GM23338 (cell line): ENCODE results near the gene TAMM41. TPM values are rescaled to one million over a fixed set of nuclear protein-coding genes. Genes with fewer than 3 reads are reported as not detected.

ENCODE experiments used
- ATAC-seq: fragments of 200-7000 bp; cut with Tn5 transposase; 3 replicates; pipeline ENCODE4 v1.9.1; 2020
- DNase-seq: peaks from one replicate; pipeline ENCODE4 v3.0.0-alpha.2; 2015; ENCODE audit warnings: low spot score
- H2AFZ ChIP-seq: fragments of 200-600 bp; sonication (generic); 2 replicates; pipeline ENCODE4 v1.8.0; 2016; ENCODE audit warnings: antibody characterized with exemption, mild to moderate bottlenecking, moderate library complexity
- H3F3A ChIP-seq: fragments of 200-600 bp; sonication (generic); replicated peaks from 2 replicates; pipeline ENCODE4 v1.8.0; 2017; ENCODE audit warnings: antibody characterized with exemption, mixed run types, low read depth
- H3K27ac ChIP-seq: fragments of 200-600 bp; sonication (generic); 2 replicates; pipeline ENCODE4 v1.6.1; 2016; ENCODE audit warnings: low read depth
- H3K27me3 ChIP-seq: fragments of 200-600 bp; sonication (generic); 2 replicates; pipeline ENCODE4 v1.8.0; 2016; ENCODE audit warnings: mild to moderate bottlenecking, mixed run types, moderate library complexity; ENCODE audit not compliant: insufficient read depth
- H3K36me3 ChIP-seq: fragments of 200-600 bp; sonication (generic); 2 replicates; pipeline ENCODE4 v1.8.0; 2016; ENCODE audit warnings: mild to moderate bottlenecking; ENCODE audit not compliant: insufficient read depth
- H3K4me1 ChIP-seq: fragments of 200-600 bp; sonication (generic); 2 replicates; pipeline ENCODE4 v1.8.0; 2016; ENCODE audit warnings: mild to moderate bottlenecking, moderate library complexity; ENCODE audit not compliant: insufficient read depth
- H3K4me2 ChIP-seq: fragments of 200-600 bp; sonication (generic); 2 replicates; pipeline ENCODE4 v1.7.1; 2017; ENCODE audit warnings: mixed run types
- H3K4me3 ChIP-seq: fragments of 200-600 bp; sonication (generic); 2 replicates; pipeline ENCODE4 v1.6.1; 2016; ENCODE audit warnings: mixed run types
- H3K79me2 ChIP-seq: fragments of 200-600 bp; sonication (generic); replicated peaks from 2 replicates; pipeline ENCODE4 v1.8.0; 2017; ENCODE audit warnings: mild to moderate bottlenecking; ENCODE audit not compliant: insufficient read depth
- H3K9me2 ChIP-seq: fragments of 200-600 bp; sonication (generic); 2 replicates; pipeline ENCODE4 v1.8.0; 2017; ENCODE audit not compliant: insufficient read depth
- H4K20me1 ChIP-seq: fragments of 200-600 bp; sonication (generic); replicated peaks from 2 replicates; pipeline ENCODE4 v1.8.0; 2017; ENCODE audit warnings: mild to moderate bottlenecking; ENCODE audit not compliant: insufficient read depth
- H3K27ac Mint-ChIP-seq: 2 replicates; pipeline ENCODE4 v1.8.0; 2020; ENCODE audit warnings: inconsistent platforms, mild to moderate bottlenecking, moderate library complexity, mixed read lengths
- H3K27me3 Mint-ChIP-seq: 3 replicates; pipeline ENCODE4 v1.8.0; 2022; ENCODE audit warnings: low read depth, mild to moderate bottlenecking, moderate library complexity, mixed read lengths, inconsistent platforms; ENCODE audit not compliant: insufficient read depth, poor library complexity
- H3K36me3 Mint-ChIP-seq: 3 replicates; pipeline ENCODE4 v1.8.0; 2021; ENCODE audit warnings: low read depth, mild to moderate bottlenecking, inconsistent platforms, moderate library complexity, mixed read lengths
- H3K4me1 Mint-ChIP-seq: 3 replicates; pipeline ENCODE4 v1.8.0; 2020; ENCODE audit warnings: mild to moderate bottlenecking, inconsistent platforms, mixed read lengths
- H3K4me3 Mint-ChIP-seq: 3 replicates; pipeline ENCODE4 v1.8.0; 2021; ENCODE audit warnings: moderate library complexity, mild to moderate bottlenecking, inconsistent platforms, mixed read lengths
- H3K9me3 Mint-ChIP-seq: 3 replicates; pipeline ENCODE4 v1.8.0; 2020; ENCODE audit warnings: moderate library complexity, mild to moderate bottlenecking, inconsistent platforms, mixed read lengths
- CTCF ChIP-seq, 2 experiments: fragments of 200-600 bp in 1 of 2; sonication (generic) in 1 of 2; conservative IDR thresholded peaks; 2 replicates each; pipeline versions ENCODE4 v1.5.1 to v1.6.1; 2016 to 2017; ENCODE audit warnings: antibody characterized with exemption in 2 of 2, low read depth in 2 of 2, mild to moderate bottlenecking in 2 of 2, moderate library complexity in 1 of 2
- EZH2phosphoT487 ChIP-seq: fragments of 200-600 bp; sonication (generic); IDR thresholded peaks from one replicate; pipeline ENCODE4 v1.8.1; 2018; ENCODE audit warnings: antibody characterized with exemption; ENCODE audit not compliant: unreplicated experiment
- REST ChIP-seq: IDR thresholded peaks from one replicate; pipeline ENCODE4 v1.6.1; 2018; ENCODE audit warnings: antibody characterized with exemption; ENCODE audit not compliant: unreplicated experiment
- ZNF114 ChIP-seq: fragments of 250-450 bp; sonication (Bioruptor Pico); IDR thresholded peaks from 2 replicates; pipeline ENCODE4 v1.5.0; 2020; ENCODE audit warnings: mild to moderate bottlenecking, moderate library complexity
- ZNF331 ChIP-seq: fragments of 250-450 bp; sonication (Bioruptor Pico); IDR thresholded peaks from 2 replicates; pipeline ENCODE4 v1.5.0; 2020; ENCODE audit warnings: low read depth, mild to moderate bottlenecking, moderate library complexity
- polyA plus RNA-seq: library from polyadenylated mRNA; unstranded; fragments of >200 nt; fragmentation: Nextera tagmentation; extraction: Ambion mirVana; gene quantifications from 2 replicates; pipeline ENCODE4 v1.2.1, GENCODE V29; 2016
- total RNA-seq: library from RNA; depleted of rRNA; stranded (reverse); fragments of >200 nt; shearing (Covaris generic); gene quantifications from 2 replicates; pipeline ENCODE4 v1.2.3, GENCODE V29; 2014

Gene TAMM41
- total and polyA plus RNA-seq, 2 experiments from 2014 or later: 8.9 to 19.2 TPM

- no peaks in the 10 kb centered on the region for H3K79me2 ChIP-seq
- H3K27me3 Mint-ChIP-seq: peaks cover 5% of the 10 kb centered on the region
- peaks cover 4% of the 10 kb centered on the region; the same call in 2 of the 3 replicates for H3K4me1 Mint-ChIP-seq
- H3K9me3 Mint-ChIP-seq: no peaks in the 10 kb centered on the region
- no peak overlapping the region for H2AFZ ChIP-seq
- no peaks in the 10 kb centered on the region for H4K20me1 ChIP-seq
- H3K36me3 ChIP-seq: 0 out of 2 replicates have a peak, but pooled peaks cover 7% of the 10 kb centered on the region
- no peak overlapping the region for H3K4me3 ChIP-seq
- H3K4me1 ChIP-seq: no peaks in the 10 kb centered on the region
- H3K9me2 ChIP-seq: no peaks in the 10 kb centered on the region
- TF ChIP-seq ZNF331 (CRISPR knock-in tag) (no peak), ZNF114 (CRISPR knock-in tag) (no peak), EZH2phosphoT487 (no peak), CTCF (conservative IDR thresholded peaks at IDR 0.05; ENCODE audit: low read depth in 2 of 2) (peak; percentile 82 to 88)
- H3F3A ChIP-seq: no peaks in the 10 kb centered on the region
- no peak overlapping the region for H3K27ac Mint-ChIP-seq
- ATAC-seq (peak; percentile 89), DNase-seq (peak; percentile 78)
- no peak overlapping the region for H3K4me3 Mint-ChIP-seq
- no peaks in the 10 kb centered on the region for H3K27me3 ChIP-seq
- peaks cover 60% of the 10 kb centered on the region for H3K36me3 Mint-ChIP-seq
- no peak overlapping the region for H3K27ac ChIP-seq
- H3K4me2 ChIP-seq: no peak overlapping the region
Measured at GRCh38 chr3:11803977-11804892, 42.5 kb downstream of the TAMM41 start.

- H3K27me3 ChIP-seq: no peaks in the 10 kb centered on the region
- DNase-seq (no peak), ATAC-seq (no peak)
- TF ChIP-seq EZH2phosphoT487 (no peak), REST (no peak)
- H3K4me3 Mint-ChIP-seq: no peak overlapping the region
- no peaks in the 10 kb centered on the region for H3K79me2 ChIP-seq
- H3K4me2 ChIP-seq: no peak overlapping the region
- no peak overlapping the region for H3K27ac Mint-ChIP-seq
- H3K4me1 ChIP-seq: 0 out of 2 replicates have a peak, but pooled peaks cover 2% of the 10 kb centered on the region
- peaks cover 5% of the 10 kb centered on the region; the same call in 1 of the 2 replicates for H3K36me3 ChIP-seq
- no peaks in the 10 kb centered on the region for H4K20me1 ChIP-seq
- H3F3A ChIP-seq: no peaks in the 10 kb centered on the region
- peaks cover 15% of the 10 kb centered on the region; the same call in 2 of the 3 replicates for H3K4me1 Mint-ChIP-seq
- H3K27me3 Mint-ChIP-seq: peaks cover 3% of the 10 kb centered on the region
- no peaks in the 10 kb centered on the region for H3K9me2 ChIP-seq
- peaks cover 52% of the 10 kb centered on the region for H3K36me3 Mint-ChIP-seq
- H3K9me3 Mint-ChIP-seq: no peaks in the 10 kb centered on the region
- H2AFZ ChIP-seq: no peak overlapping the region
- H3K27ac ChIP-seq: no peak overlapping the region
- H3K4me3 ChIP-seq: no peak overlapping the region
Measured at GRCh38 chr3:11799791-11800190, 46.9 kb downstream of the TAMM41 start.
